HepG2 (cell line): ENCODE measurements around the gene ARRDC3. TPM values are rescaled to one million over a fixed set of nuclear protein-coding genes. Genes with fewer than 3 reads are reported as not detected.

Source experiments
- AGO2 ChIP-seq: fragments of 200-400 bp; formaldehyde crosslinking; optimal IDR thresholded peaks from 2 replicates; pipeline ENCODE3; 2017; ENCODE audit warnings: mild to moderate bottlenecking, low read depth, low read length, moderate library complexity
- ASH2L ChIP-seq: fragments of 300-600, 200-600 bp; sonication (generic); IDR thresholded peaks from 2 replicates; pipeline ENCODE4 v1.7.0; 2017; ENCODE audit warnings: low read depth, mild to moderate bottlenecking, moderate library complexity, mixed read lengths, low read length; ENCODE audit not compliant: insufficient read length
- CREB1 ChIP-seq, 2 experiments: fragments of 450-650 bp in 1 of 2; IDR thresholded peaks; 2 replicates each; pipeline ENCODE4 v1.6.1; 2016 to 2017; ENCODE audit warnings: control low read depth in 1 of 2, mild to moderate bottlenecking in 1 of 2, missing compliant biosample characterization in 1 of 2, missing genetic modification characterization in 1 of 2
- MXI1 ChIP-seq: IDR thresholded peaks from 3 replicates; pipeline ENCODE4 v1.6.1; 2012; ENCODE audit warnings: low read depth, low read length, inconsistent platforms, borderline replicate concordance
- POLR2AphosphoS5 ChIP-seq: IDR thresholded peaks from 2 replicates; pipeline ENCODE4 v1.6.1; 2012; ENCODE audit warnings: low read depth, low read length
- SALL1 ChIP-seq: sonication (generic); formaldehyde crosslinking; IDR thresholded peaks from 2 replicates; pipeline ENCODE4 v1.8.0; 2022; ENCODE audit warnings: mild to moderate bottlenecking, missing genetic modification reagents
- TGIF2 ChIP-seq: IDR thresholded peaks from 2 replicates; pipeline ENCODE4 v1.6.1; 2016; ENCODE audit warnings: control low read depth, missing compliant biosample characterization
- YY1 ChIP-seq: IDR thresholded peaks from 2 replicates; pipeline ENCODE4 v1.6.1; 2011; ENCODE audit warnings: low read length, low read depth, moderate library complexity, mild to moderate bottlenecking; ENCODE audit not compliant: insufficient read depth, insufficient replicate concordance
- ZNF407 ChIP-seq: sonication (generic); formaldehyde crosslinking; IDR thresholded peaks from one replicate; pipeline ENCODE4 v1.5.1; 2020; ENCODE audit warnings: mild to moderate bottlenecking, missing genetic modification reagents; ENCODE audit errors: not compliant biosample characterization
- ZNF430 ChIP-seq: sonication (generic); formaldehyde crosslinking; IDR thresholded peaks from 2 replicates; pipeline ENCODE4 v1.9.0; 2021; ENCODE audit warnings: mild to moderate bottlenecking, missing genetic modification reagents
- ZNF501 ChIP-seq: sonication (generic); formaldehyde crosslinking; IDR thresholded peaks from 2 replicates; pipeline ENCODE4 v1.5.1; 2020; ENCODE audit warnings: mild to moderate bottlenecking, moderate library complexity, missing genetic modification reagents
- ZNF589 ChIP-seq: sonication (generic); formaldehyde crosslinking; conservative IDR thresholded peaks from 2 replicates; pipeline ENCODE4 v1.8.0; 2022; ENCODE audit warnings: mild to moderate bottlenecking, moderate library complexity, missing genetic modification reagents
- ZNF674 ChIP-seq: sonication (generic); formaldehyde crosslinking; IDR thresholded peaks from 2 replicates; pipeline ENCODE4 v1.5.0; 2020; ENCODE audit warnings: low read depth, mild to moderate bottlenecking, missing genetic modification reagents
- ZNF850 ChIP-seq: sonication (generic); formaldehyde crosslinking; conservative IDR thresholded peaks from 2 replicates; pipeline ENCODE4 v1.9.0; 2021; ENCODE audit warnings: mild to moderate bottlenecking, missing genetic modification reagents
- polyA plus RNA-seq, 8 experiments: library from polyadenylated mRNA; depleted of rRNA in 3 of 8; stranded (reverse) in 7 of 8; unstranded in 1 of 8; fragments of >200 nt; fragmentation: Illumina TruSeq in 4 of 8; extraction: Trizol in 4 of 8; gene quantifications; 2 replicates each; pipeline versions ENCODE4 v1.2.1 to v1.2.3, GENCODE V29; 2011 to 2016; ENCODE audit warnings: low read depth in 4 of 8, missing spikeins in 1 of 8, mixed read lengths in 1 of 8; ENCODE audit not compliant: insufficient read depth in 1 of 8
- total RNA-seq, 5 experiments: library from RNA; depleted of rRNA; stranded (reverse); fragments of >200 nt; fragmentation: Illumina TruSeq; extraction: Trizol; gene quantifications; 2 replicates each; pipeline ENCODE4 v1.2.3, GENCODE V29; 2016; ENCODE audit warnings: low read depth in 1 of 5
- TF ChIP-seq, protein P1 (sequence below), 2 experiments: sonication (generic) in 1 of 2; formaldehyde crosslinking in 1 of 2; IDR thresholded peaks; 2 replicates each; pipeline versions ENCODE4 v1.5.1 to v1.6.1; 2011 to 2020; ENCODE audit warnings: borderline replicate concordance in 1 of 2, low read depth in 1 of 2, low read length in 1 of 2, mild to moderate bottlenecking in 1 of 2, missing genetic modification reagents in 1 of 2, moderate library complexity in 1 of 2
- TF ChIP-seq, protein P2 (sequence below): sonication (generic); formaldehyde crosslinking; IDR thresholded peaks from 2 replicates; pipeline ENCODE4 v1.8.1; 2023; ENCODE audit warnings: missing genetic modification reagents, inconsistent platforms, borderline replicate concordance

ARRDC3 gene
- total and polyA plus RNA-seq, 2 of the 13 experiments (the other 11 are each of a cell fraction or from before 2014, with no cell fraction given): 3.4 to 24.4 TPM

GRCh38 chr5:91380491-91381238 is 2.5 kb downstream of the ARRDC3 start (continued):
- peak; percentile 16; the same call in 1 of the 2 replicates for TF ChIP-seq TGIF2 (CRISPR knock-in tag)
- no peak for TF ChIP-seq ZNF850
- TF ChIP-seq MXI1: peak; percentile 70; the same call in 1 of the 3 replicates
- TF ChIP-seq YY1: peak; percentile 13
- TF ChIP-seq ZNF589: no peak
- TF ChIP-seq ZNF501 (CRISPR knock-in tag): no peak; the same call in 1 of the 2 replicates
- TF ChIP-seq, protein P1, sequence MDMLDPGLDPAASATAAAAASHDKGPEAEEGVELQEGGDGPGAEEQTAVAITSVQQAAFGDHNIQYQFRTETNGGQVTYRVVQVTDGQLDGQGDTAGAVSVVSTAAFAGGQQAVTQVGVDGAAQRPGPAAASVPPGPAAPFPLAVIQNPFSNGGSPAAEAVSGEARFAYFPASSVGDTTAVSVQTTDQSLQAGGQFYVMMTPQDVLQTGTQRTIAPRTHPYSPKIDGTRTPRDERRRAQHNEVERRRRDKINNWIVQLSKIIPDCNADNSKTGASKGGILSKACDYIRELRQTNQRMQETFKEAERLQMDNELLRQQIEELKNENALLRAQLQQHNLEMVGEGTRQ (IDR thresholded peaks at IDR 0.05; ENCODE audit: low read depth, low read length): 0 out of 2 replicates have a peak, but pooled peaks have one; percentile 3
- TF ChIP-seq, protein P1 (CRISPR knock-in tag; IDR thresholded peaks at IDR 0.05; ENCODE audit: borderline replicate concordance): no peak
- TF ChIP-seq, protein P2, sequence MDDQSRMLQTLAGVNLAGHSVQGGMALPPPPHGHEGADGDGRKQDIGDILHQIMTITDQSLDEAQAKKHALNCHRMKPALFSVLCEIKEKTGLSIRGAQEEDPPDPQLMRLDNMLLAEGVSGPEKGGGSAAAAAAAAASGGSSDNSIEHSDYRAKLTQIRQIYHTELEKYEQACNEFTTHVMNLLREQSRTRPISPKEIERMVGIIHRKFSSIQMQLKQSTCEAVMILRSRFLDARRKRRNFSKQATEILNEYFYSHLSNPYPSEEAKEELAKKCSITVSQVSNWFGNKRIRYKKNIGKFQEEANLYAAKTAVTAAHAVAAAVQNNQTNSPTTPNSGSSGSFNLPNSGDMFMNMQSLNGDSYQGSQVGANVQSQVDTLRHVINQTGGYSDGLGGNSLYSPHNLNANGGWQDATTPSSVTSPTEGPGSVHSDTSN (CRISPR knock-in tag): no peak
- peak; percentile 9 for TF ChIP-seq ZNF407
- TF ChIP-seq POLR2AphosphoS5: peak; percentile 65
- TF ChIP-seq ASH2L: peak; percentile 35
- peak; percentile 20; the same call in 1 of the 2 replicates for TF ChIP-seq SALL1 (CRISPR knock-in tag)
- peak; percentile 51 for TF ChIP-seq AGO2
- TF ChIP-seq CREB1 (IDR thresholded peaks at IDR 0.05): no peak
- peak; percentile 75 for TF ChIP-seq CREB1 (CRISPR knock-in tag; IDR thresholded peaks at IDR 0.05)
- no peak for TF ChIP-seq ZNF674
- peak; percentile 26; the same call in 1 of the 2 replicates for TF ChIP-seq ZNF430
